VCaP (cell line): ENCODE measurements around the gene AK3.

ENCODE experiments used
- H3K27ac ChIP-seq: fragments of 450-650 bp; 2 replicates; pipeline ENCODE4 v1.5.1; 2017
- TF ChIP-seq, protein P1 (sequence below): fragments of 450-650 bp; conservative IDR thresholded peaks from 2 replicates; pipeline ENCODE4 v1.5.1; 2017; ENCODE audit warnings: mild to moderate bottlenecking, moderate library complexity

Gene AK3

DNA sequence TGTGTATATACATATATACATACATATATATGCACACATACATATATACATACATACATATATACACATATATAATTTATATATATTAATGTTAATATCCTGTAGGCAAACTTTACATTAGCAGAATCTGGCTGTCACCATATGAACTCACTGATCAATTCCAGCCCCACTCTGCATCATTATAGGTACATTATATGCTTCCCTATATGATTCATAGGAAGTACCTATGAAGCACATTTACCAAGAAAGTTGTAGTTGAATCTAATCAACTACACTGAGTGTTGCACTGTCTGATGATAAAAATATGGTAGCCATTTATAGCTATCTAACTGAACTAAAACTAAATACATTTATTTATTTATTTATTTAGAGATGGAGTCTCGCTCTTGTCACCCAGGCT is 69.3 kb downstream of the AK3 start:
- TF ChIP-seq, protein P1, sequence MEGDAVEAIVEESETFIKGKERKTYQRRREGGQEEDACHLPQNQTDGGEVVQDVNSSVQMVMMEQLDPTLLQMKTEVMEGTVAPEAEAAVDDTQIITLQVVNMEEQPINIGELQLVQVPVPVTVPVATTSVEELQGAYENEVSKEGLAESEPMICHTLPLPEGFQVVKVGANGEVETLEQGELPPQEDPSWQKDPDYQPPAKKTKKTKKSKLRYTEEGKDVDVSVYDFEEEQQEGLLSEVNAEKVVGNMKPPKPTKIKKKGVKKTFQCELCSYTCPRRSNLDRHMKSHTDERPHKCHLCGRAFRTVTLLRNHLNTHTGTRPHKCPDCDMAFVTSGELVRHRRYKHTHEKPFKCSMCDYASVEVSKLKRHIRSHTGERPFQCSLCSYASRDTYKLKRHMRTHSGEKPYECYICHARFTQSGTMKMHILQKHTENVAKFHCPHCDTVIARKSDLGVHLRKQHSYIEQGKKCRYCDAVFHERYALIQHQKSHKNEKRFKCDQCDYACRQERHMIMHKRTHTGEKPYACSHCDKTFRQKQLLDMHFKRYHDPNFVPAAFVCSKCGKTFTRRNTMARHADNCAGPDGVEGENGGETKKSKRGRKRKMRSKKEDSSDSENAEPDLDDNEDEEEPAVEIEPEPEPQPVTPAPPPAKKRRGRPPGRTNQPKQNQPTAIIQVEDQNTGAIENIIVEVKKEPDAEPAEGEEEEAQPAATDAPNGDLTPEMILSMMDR: no peak
- H3K27ac ChIP-seq: no peak overlapping the region

DNA sequence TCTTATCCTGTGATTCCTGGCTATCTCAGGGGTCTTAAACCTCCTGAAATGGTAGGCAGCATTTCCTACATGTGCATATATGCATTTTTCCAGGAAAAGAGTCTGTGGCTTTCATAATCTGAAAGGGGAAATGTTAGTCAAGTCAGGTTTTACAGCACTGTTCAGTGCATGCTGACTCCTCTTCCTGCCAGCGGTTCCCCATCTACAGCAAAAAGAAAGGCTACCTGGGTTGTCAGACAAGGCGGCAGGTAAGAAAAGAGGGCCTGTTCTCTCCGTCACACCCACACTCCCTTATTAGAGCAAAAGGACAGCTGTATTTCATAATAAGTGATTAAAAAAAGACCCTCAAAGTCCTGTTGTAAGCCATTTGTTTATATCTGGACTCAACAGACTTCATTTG is 70.4 kb downstream of the AK3 start:
- H3K27ac ChIP-seq: no peak overlapping the region

DNA sequence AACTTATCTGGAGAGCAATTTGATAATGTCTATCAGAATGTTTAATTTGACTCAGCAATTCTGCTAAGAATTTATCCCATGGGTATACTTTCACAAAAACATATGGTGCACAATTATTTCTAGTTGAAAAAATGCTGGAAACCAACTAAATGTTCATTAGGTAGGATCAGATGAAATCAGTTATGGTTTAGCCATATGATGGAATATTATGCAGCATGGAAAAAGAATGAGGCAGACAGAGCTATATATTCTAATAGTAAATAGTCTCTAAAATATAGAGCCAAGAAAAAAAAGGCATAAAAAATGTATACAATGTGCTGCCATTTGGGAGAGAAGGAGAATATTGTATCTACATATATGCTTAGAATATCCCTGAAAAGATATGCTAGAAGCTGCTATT is 71.1 kb downstream of the AK3 start:
- H3K27ac ChIP-seq: no peak overlapping the region
- TF ChIP-seq, protein P1: no peak

More for the DNA sequence above, 70.4 kb downstream of the AK3 start:
- TF ChIP-seq, protein P1: no peak

DNA sequence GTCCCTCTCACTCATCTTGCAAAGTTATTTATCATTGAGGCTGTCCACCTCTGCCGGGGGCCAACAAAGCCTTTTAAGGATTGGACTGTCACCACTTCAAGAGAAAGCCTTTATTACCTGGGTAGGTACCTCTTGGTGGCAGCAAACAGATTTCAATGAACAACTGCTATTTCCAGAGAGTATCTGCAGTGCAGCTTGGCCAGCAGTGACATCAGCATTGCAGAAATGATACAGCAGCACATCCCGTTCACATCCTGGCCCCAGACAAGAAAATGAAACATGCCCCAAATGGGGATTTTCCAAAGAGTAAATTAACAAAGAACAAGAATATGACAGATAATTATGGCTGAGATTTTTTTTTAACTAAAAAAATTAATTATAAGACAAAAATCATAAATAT is 72.4 kb downstream of the AK3 start:
- H3K27ac ChIP-seq: no peak overlapping the region
- TF ChIP-seq, protein P1: no peak

DNA sequence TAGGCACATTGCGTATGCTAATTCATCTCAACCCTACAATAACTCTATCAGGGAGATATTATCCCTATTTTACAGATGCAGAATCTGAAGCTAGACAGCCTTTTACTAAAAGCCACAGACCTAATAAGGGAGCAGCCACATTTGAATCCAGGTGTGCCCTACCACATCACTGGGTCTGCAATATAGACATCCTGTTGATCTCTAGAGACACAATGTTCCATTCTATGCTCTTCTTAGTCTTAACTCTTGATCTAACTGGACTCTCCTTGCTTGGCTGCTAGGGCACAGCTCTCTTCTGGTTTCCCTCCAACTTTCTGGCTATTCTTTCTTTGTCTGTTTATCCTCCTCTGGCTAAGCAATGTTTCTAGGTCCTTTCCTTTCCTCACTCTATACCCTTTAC is 73.3 kb downstream of the AK3 start:
- TF ChIP-seq, protein P1: no peak
- H3K27ac ChIP-seq: no peak overlapping the region

DNA sequence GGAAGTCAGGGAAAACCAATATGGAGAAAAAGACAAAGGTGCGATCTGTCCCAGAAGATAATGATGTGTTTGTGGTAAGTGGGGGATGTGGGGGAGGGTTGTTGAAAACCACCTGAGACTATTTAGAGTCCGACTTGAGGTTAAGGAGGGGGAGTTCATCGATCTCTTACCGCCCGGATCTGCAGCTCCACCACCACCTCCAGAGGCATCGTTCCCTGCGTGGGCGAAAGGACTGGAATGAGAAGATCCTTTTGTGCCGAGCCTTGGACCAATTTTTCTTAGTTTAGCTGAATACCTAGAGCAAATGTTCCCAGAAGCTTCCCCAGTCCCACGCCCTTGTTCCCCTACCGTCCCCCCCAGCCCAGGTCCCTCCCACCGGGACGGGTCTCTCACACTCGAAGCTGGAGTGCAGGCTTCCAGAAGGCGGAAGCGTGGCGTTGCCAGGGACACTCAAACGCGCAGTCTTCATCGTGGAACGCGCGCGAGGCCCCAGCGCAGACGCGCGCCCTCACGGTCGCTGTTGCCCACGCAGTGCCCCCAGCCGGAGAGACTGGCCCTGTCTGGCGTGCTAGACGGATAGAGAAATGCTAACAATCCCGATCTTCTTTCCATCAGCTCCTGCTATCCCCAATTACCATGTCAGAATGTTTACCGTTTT is 74.8 kb downstream of the AK3 start, which contains the start of gene SPATA6L:
Gene SPATA6L (minus strand): TSS at position 439 of the 658 bp plus-strand sequence. CDS start 230 bp downstream, at position 209.
- TF ChIP-seq, protein P1: peak; percentile 56
- peak within 1 kb of the TSS; percentile 95 for H3K27ac ChIP-seq

DNA sequence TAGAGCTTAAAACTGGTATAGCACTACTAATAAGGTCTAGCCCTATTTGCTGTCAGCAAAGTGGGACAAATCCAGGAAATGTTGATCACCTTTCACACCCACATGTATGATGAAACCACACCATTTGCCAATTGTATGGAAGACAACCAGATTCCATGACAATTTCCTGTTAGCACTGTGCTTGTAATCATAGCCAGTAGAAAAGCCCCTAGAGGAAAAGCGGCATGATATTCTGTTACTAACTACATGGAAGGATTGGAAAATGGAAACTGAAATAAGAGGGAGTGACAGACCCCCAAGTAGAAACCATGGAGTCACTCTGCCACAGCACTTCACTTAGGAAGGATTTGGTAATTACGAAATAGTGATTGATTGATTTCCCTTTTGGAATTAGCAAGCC is 75.6 kb downstream of the AK3 start:
- TF ChIP-seq, protein P1: no peak
- H3K27ac ChIP-seq: peak overlapping the region; percentile 95
